SKM-1 (cell line): ENCODE data around the gene PSMC5.
"Not testable (repeated sequence)": the region's sequence is repeated elsewhere in the genome, so short reads cannot be mapped to it uniquely, and the experiment has no call there.

ENCODE experiments used
- DNase-seq: peaks from one replicate; lab custom pipeline; 2025; ENCODE audit not compliant: unreplicated experiment; lab: John Stamatoyannopoulos, UW

Gene PSMC5

GRCh38 chr17:63827002-63827800, at the start of gene PSMC5, which contains the start of gene FTSJ3:
PSMC5 (plus strand) TSS chr17:63827431; CDS start chr17:63827491, 60 bp downstream.
FTSJ3 (minus strand) TSS chr17:63827663; CDS start chr17:63826902, 761 bp downstream.
- DNase-seq = peak; percentile 94

GRCh38 chr17:63780507-63780906, 46.7 kb upstream of the PSMC5 start:
- DNase-seq = no peak

GRCh38 chr17:63780928-63781327, 46.3 kb upstream of the PSMC5 start:
- DNase-seq = no peak

- no peak for DNase-seq
These were observed 43.7 kb upstream of the PSMC5 start for GRCh38 chr17:63783522-63783921.

GRCh38 chr17:63785556-63785955, 41.7 kb upstream of the PSMC5 start:
- no peak for DNase-seq

GRCh38 chr17:63786117-63786516, 41.1 kb upstream of the PSMC5 start:
- DNase-seq = no peak

GRCh38 chr17:63786971-63787711, 40.1 kb upstream of the PSMC5 start:
- DNase-seq = no peak

- DNase-seq = no peak
These were observed 37.2 kb upstream of the PSMC5 start for GRCh38 chr17:63790057-63790456.

GRCh38 chr17:63792055-63792729, 35.0 kb upstream of the PSMC5 start:
- no peak for DNase-seq

GRCh38 chr17:63796375-63796774, 30.9 kb upstream of the PSMC5 start:
- not testable (repeated sequence) for DNase-seq

GRCh38 chr17:63798572-63799106, 28.6 kb upstream of the PSMC5 start:
- no peak for DNase-seq

GRCh38 chr17:63800783-63801182, 26.4 kb upstream of the PSMC5 start:
- no peak for DNase-seq

GRCh38 chr17:63804328-63804727, 22.9 kb upstream of the PSMC5 start:
- no peak for DNase-seq

- DNase-seq = no peak
These were observed 21.6 kb upstream of the PSMC5 start for GRCh38 chr17:63805591-63805990.

- no peak for DNase-seq
These were observed 17.3 kb upstream of the PSMC5 start for GRCh38 chr17:63809970-63810369.

- no peak for DNase-seq
These were observed 11.1 kb upstream of the PSMC5 start for GRCh38 chr17:63816123-63816522.

GRCh38 chr17:63816669-63817068, 10.6 kb upstream of the PSMC5 start:
- no peak for DNase-seq

- no peak for DNase-seq
These were observed 9.4 kb upstream of the PSMC5 start for GRCh38 chr17:63817736-63818385.

GRCh38 chr17:63819131-63819530, 8.1 kb upstream of the PSMC5 start:
- no peak for DNase-seq

GRCh38 chr17:63819585-63820537, 7.4 kb upstream of the PSMC5 start:
- no peak for DNase-seq
